ENCODE results near the gene RPSA.
"Not testable (repeated sequence)": the region's sequence is repeated elsewhere in the genome, so short reads cannot be mapped to it uniquely, and the experiment has no call there.

RPSA gene

DNA sequence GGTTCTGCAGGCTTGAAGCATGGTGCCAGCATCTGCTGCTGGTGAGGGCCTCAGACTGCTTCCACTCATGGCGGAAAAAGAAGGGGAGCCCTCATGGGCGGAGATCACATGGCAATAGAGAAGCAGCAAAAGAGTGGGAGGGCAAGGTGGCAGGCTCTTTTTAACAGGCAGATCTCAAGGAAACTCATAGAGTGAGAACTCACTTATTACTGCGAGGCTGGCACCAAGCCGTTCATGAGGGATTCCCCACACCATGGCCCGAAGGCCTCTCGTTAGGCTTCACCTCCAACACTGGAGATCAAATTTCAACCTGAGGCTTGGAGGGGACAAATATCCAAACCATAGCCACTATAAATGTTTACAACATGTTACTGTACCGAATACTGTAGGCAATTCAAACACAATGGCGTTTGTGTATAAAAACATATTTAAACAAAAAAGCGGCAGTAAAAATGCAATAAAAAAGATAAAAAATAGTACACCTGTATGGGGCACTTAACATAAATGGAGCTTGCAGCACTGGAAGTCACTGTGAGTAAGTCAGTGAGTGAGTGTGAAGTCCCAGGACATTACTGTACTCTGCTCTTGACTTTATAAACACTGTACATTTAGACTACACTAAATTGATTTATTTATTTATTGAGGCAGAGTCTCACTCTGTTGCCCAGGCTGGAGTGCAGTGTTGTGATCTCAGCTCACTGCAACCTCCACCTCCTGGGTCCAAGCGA is 42.1 kb downstream of the RPSA start:
- TF ChIP-seq Cebpa-rat (IDR thresholded peaks at IDR 0.05), result no peak
- no peaks in the 10 kb centered on the region for H3K9me3 ChIP-seq
- H3K4me1 ChIP-seq, result no peaks in the 10 kb centered on the region
- no peaks in the 10 kb centered on the region for H4K20me1 ChIP-seq
- no peaks in the 10 kb centered on the region for H3K27me3 ChIP-seq
- H3K36me3 ChIP-seq, result no peaks in the 10 kb centered on the region
- H3K4me3 ChIP-seq, result no peak overlapping the region
- H3K4me2 ChIP-seq, result no peak overlapping the region
- H3K27ac ChIP-seq, result no peak overlapping the region
- no peak overlapping the region for H3K9ac ChIP-seq

DNA sequence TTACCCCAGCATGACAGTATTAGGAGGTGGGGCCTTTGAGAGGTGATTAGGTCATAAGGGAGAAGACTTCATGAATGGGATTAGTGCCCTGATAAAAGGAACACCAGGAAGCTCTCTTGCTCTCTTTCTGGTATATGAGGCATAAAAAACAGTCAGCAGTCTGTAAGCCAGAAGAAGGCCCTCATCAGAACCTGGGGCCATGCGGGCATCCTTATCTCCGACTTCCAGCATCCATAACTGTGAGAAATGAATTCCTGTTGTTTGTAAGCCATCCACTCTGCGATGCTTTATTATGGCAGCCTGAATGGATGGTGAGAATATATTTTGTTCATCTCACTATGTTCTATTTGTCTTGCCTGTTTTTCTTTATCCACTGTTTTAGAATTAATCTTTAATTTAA is 43.3 kb downstream of the RPSA start:
- no peaks in the 10 kb centered on the region for H3K27me3 ChIP-seq
- H3K9me3 ChIP-seq, result no peaks in the 10 kb centered on the region
- H3K9ac ChIP-seq, result no peak overlapping the region
- TF ChIP-seq Cebpa-rat (IDR thresholded peaks at IDR 0.05), result no peak
- H3K4me3 ChIP-seq, result no peak overlapping the region
- H3K36me3 ChIP-seq, result no peaks in the 10 kb centered on the region
- H3K27ac ChIP-seq, result no peak overlapping the region
- no peaks in the 10 kb centered on the region for H4K20me1 ChIP-seq
- H3K4me1 ChIP-seq, result no peaks in the 10 kb centered on the region
- H3K4me2 ChIP-seq, result no peak overlapping the region

DNA sequence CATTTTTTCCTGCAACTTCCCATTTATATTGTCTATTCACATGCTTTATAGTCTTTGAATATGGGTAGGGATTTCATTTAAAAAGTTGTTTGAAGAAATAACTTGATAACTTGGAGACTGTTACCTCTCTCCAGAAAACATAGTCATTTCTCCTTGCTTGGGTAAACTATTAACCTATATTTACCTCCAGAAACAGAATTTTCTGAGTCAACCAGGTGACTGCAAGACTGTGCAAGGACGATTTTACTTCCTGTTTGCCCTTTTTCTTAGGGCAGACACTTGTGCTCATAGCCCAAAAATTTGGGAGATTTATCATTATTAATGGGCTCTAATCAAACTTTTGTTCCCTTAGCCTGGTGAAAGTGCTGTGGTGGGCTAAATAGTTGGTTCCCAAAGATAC is 46.6 kb downstream of the RPSA start:
- H3K4me1 ChIP-seq, result no peaks in the 10 kb centered on the region
- no peaks in the 10 kb centered on the region for H4K20me1 ChIP-seq
- no peak overlapping the region for H3K9ac ChIP-seq
- H3K36me3 ChIP-seq, result no peaks in the 10 kb centered on the region
- H3K27ac ChIP-seq, result no peak overlapping the region
- no peaks in the 10 kb centered on the region for H3K9me3 ChIP-seq
- no peak overlapping the region for H3K4me2 ChIP-seq
- no peak overlapping the region for H3K4me3 ChIP-seq
- TF ChIP-seq Cebpa-rat (IDR thresholded peaks at IDR 0.05), result no peak
- H3K27me3 ChIP-seq, result no peaks in the 10 kb centered on the region

DNA sequence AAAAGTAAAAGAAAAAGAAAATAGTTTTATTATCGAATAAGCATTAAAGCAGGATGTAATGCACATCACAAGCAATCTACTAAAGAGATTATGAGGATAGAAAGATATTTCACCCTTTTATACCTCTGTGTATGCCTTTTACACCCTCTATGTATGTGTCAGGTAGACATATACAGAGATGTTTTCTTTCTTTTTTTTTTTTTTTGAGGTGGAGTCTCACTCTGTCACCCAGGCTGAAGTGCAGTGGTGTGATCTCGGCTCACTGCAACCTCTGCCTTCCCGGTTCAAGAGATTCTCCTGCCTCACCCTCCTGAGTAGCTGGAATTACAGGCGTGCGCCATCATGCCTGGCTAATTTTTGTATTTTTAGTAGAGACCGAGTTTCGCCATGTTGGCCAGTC is 47.4 kb downstream of the RPSA start:
- H3K4me3 ChIP-seq, H3K27me3 ChIP-seq, H3K9me3 ChIP-seq, H4K20me1 ChIP-seq, H3K4me1 ChIP-seq, H3K9ac ChIP-seq, H3K4me2 ChIP-seq, H3K36me3 ChIP-seq, H3K27ac ChIP-seq: not testable (repeated sequence)

DNA sequence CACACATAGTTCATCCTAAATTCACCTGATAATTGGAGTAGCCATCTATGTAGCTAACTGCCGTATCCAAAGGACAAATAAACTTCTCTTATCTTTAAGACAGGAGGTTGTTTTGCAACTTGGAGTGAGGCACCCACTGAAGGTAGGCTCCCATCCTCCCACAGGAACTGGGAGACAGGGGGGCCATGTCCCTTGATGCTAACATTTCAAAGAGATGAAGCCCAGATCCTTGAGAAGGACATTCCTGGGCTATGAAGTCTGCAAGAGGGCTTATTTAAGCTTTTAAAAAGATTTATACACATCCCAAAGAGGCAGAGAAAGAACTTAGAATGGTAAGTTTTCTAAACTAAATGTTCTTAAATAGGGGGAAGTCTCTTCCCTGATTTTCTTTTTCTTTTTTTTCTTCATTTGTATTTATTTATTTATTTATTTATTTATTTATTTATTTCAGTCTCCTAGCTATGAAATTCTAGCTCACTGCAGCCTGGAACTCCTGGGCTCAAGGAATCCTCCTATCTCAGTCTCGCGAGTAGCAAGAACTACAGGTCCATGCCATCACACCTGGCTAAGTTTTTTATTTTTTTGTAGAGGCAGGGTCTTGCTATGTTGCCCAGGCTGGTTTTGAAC is 48.2 kb downstream of the RPSA start:
- H3K27me3 ChIP-seq, result no peaks in the 10 kb centered on the region
- no peak overlapping the region for H3K4me3 ChIP-seq
- TF ChIP-seq Cebpa-rat (IDR thresholded peaks at IDR 0.05), result no peak
- H3K27ac ChIP-seq, result no peak overlapping the region
- no peaks in the 10 kb centered on the region for H3K4me1 ChIP-seq
- H3K9me3 ChIP-seq, result no peaks in the 10 kb centered on the region
- H4K20me1 ChIP-seq, result no peaks in the 10 kb centered on the region
- no peak overlapping the region for H3K4me2 ChIP-seq
- H3K9ac ChIP-seq, result no peak overlapping the region
- no peaks in the 10 kb centered on the region for H3K36me3 ChIP-seq

DNA sequence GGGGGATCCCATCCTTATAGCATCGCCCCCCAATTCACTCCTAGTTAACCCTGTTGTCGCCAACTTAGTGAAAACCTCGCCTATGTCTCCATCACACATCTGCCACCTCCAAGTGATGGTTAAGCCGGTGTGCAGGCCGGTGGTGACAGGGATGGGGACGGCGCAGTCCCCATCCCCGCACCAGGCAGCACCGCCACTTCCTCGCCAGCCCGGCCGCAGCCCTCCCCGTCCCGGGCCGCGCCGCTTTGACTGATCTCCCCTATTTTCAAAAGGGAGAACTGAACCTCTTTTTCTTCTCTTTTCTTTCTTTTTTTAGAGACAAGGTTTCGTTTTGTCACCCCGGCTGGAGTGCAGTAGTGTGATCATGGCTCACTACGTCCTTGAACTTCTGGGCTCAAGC is 49.6 kb downstream of the RPSA start:
- Histone ChIP-seq H3K27me3 (no peaks in the 10 kb centered on the region), H3K36me3 (no peaks in the 10 kb centered on the region), H3K9ac (no peak overlapping the region), H3K4me3 (no peak overlapping the region), H3K4me2 (no peak overlapping the region), H3K27ac (no peak overlapping the region), H3K9me3 (no peaks in the 10 kb centered on the region), H3K4me1 (no peaks in the 10 kb centered on the region), H4K20me1 (no peaks in the 10 kb centered on the region)
- no peak for TF ChIP-seq Cebpa-rat (IDR thresholded peaks at IDR 0.05)

DNA sequence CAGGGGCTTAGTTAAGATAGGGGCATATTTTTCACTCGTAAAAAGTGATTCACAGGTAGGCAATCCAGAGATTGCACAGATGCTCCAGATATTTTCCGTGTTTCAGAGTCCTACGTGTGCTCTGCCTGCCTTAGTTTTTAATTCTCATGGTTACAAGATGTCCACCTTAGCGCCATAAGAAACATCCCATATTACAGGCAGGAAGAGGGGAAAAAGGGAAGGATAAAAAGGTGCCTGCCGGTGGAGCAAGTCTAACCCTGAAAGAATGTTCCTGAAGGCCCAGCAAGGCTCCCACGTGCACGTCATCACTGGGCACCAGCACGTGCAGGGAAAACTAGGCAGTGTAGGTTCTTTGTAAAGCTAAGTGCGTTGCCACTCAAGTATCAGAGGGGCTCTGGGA is 50.8 kb downstream of the RPSA start:
- Histone ChIP-seq H3K4me1 (no peaks in the 10 kb centered on the region), H3K4me3 (no peak overlapping the region), H3K9me3 (no peaks in the 10 kb centered on the region), H3K27me3 (no peaks in the 10 kb centered on the region), H3K9ac (no peak overlapping the region), H4K20me1 (no peaks in the 10 kb centered on the region), H3K4me2 (no peak overlapping the region), H3K36me3 (no peaks in the 10 kb centered on the region), H3K27ac (no peak overlapping the region)
- no peak for TF ChIP-seq Cebpa-rat (IDR thresholded peaks at IDR 0.05)

DNA sequence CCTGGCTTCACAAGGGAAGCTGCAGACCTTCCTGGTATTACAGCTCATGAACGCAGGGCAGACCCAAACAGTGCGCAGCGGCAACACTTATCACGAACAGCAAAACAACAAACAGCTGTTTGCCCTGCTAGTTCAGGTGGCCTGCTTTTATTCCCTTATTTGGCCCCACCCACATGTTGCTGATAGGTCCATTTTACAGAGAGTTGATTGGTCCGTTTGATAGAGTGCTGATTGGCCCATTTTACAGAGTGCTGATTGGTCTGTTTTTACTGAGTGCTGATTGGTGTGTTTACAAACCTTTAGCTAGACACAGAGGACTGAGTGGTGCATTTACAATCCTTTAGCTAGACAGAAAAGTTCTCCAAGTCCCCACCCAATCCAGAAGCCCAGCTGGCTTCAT is 52.1 kb downstream of the RPSA start:
- not testable (repeated sequence) for H3K4me2 ChIP-seq, H3K36me3 ChIP-seq, H3K27me3 ChIP-seq

DNA sequence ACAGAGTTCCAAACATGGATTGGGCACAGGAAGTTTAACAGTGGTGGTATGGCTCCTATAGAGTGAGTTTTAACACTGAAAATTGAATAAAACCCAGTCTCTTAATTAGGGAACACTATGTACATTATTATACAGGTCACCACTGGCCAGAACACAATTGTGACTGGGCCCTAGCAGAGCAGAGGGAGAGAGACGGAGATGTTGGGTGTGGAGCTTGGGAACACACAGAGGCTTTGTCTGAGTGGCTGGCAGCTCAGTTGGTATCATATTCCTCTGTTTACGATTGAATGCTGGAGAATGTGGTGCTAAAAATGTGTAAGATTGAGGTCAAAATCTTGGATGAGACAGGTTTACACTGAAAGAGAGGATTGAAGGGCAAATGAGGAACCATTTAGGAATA is 54.2 kb downstream of the RPSA start:
- H3K9me3 ChIP-seq, result no peaks in the 10 kb centered on the region

More for the DNA sequence above, 52.1 kb downstream of the RPSA start:
- H4K20me1 ChIP-seq, H3K4me3 ChIP-seq, H3K4me1 ChIP-seq, H3K27ac ChIP-seq, H3K9ac ChIP-seq, H3K9me3 ChIP-seq: not testable (repeated sequence)

More for the DNA sequence above, 54.2 kb downstream of the RPSA start:
- H3K4me3 ChIP-seq, result no peak overlapping the region
- no peaks in the 10 kb centered on the region for H4K20me1 ChIP-seq
- no peak overlapping the region for H3K27ac ChIP-seq
- no peak for TF ChIP-seq Cebpa-rat (IDR thresholded peaks at IDR 0.05)
- H3K9ac ChIP-seq, result no peak overlapping the region
- H3K4me1 ChIP-seq, result no peaks in the 10 kb centered on the region
- no peaks in the 10 kb centered on the region for H3K27me3 ChIP-seq
- no peak overlapping the region for H3K4me2 ChIP-seq
- H3K36me3 ChIP-seq, result no peaks in the 10 kb centered on the region
